Measurements from ENCODE around the gene STAC3. TPM values are rescaled to one million over a fixed set of nuclear protein-coding genes. Genes with fewer than 3 reads are reported as not detected.

Gene STAC3
- total and polyA plus RNA-seq, 4 donors, result 0.82 to 5.8 (median 4.1) TPM

GRCh38 chr12:57243521-57244311 lies 7.3 kb downstream of the STAC3 start:
- no peaks in the 10 kb centered on the region for H3K27me3 ChIP-seq (ENCODE audit: control insufficient read depth in 1 of 2, insufficient read depth in 2 of 2, low read length in 1 of 2)
- H3K36me3 ChIP-seq (ENCODE audit: control insufficient read depth in 1 of 2, insufficient read depth in 2 of 2, low read length in 1 of 2), result no peaks in the 10 kb centered on the region

GRCh38 chr12:57242691-57243454 lies 8.1 kb downstream of the STAC3 start:
- no peaks in the 10 kb centered on the region for H3K27me3 ChIP-seq (ENCODE audit: control insufficient read depth in 1 of 2, insufficient read depth in 2 of 2, low read length in 1 of 2)
- no peaks in the 10 kb centered on the region for H3K4me1 ChIP-seq (ENCODE audit: control insufficient read depth in 1 of 2, insufficient read depth in 2 of 2, low read length in 2 of 2)
- DNase-seq (peak in 1 of 2 donors; percentile 87), ATAC-seq (ENCODE audit: low FRiP score) (no peak)
- H3K4me3 ChIP-seq (ENCODE audit: low read length in 2 of 2), result no peak overlapping the region
- 1% methylated on average over 43 to 45 of the region's 45 CpGs for WGBS, 2 donors
- no peak overlapping the region for H3K27ac ChIP-seq (ENCODE audit: low read depth in 1 of 2, low read length in 2 of 2)
- no peaks in the 10 kb centered on the region for H3K9me3 ChIP-seq (ENCODE audit: control insufficient read depth, low read length)
- no peaks in the 10 kb centered on the region for H3K36me3 ChIP-seq (ENCODE audit: control insufficient read depth in 1 of 2, insufficient read depth in 2 of 2, low read length in 1 of 2)
- intact Hi-C loops (cut with DNase I), result loop anchor here in 1 of 2 donors (1.0 kb wide), 1 partner anchor 30 kb away; no protein-coding TSS in a partner anchor

More at GRCh38 chr12:57243521-57244311, 7.3 kb downstream of the STAC3 start:
- H3K27ac ChIP-seq (ENCODE audit: low read depth in 1 of 2, low read length in 2 of 2), result no peak overlapping the region
- DNase-seq (peak; percentile 86 to 95), ATAC-seq (ENCODE audit: low FRiP score) (peak; percentile 57)
- no peaks in the 10 kb centered on the region for H3K9me3 ChIP-seq (ENCODE audit: control insufficient read depth, low read length)
- H3K4me1 ChIP-seq (ENCODE audit: control insufficient read depth in 1 of 2, insufficient read depth in 2 of 2, low read length in 2 of 2), result no peaks in the 10 kb centered on the region
- no peak overlapping the region for H3K4me3 ChIP-seq (ENCODE audit: low read length in 2 of 2)
- 15 to 17% methylated on average over 41 of the region's 41 CpGs for WGBS, 2 donors
- intact Hi-C loops (cut with DNase I), result loop anchor here in 1 of 2 donors (1.0 kb wide), 1 partner anchor 30 kb away; no protein-coding TSS in a partner anchor

GRCh38 chr12:57242329-57242690 lies 8.7 kb downstream of the STAC3 start:
- DNase-seq, result no peak
- Histone ChIP-seq H3K36me3 (ENCODE audit: control insufficient read depth in 1 of 2, insufficient read depth in 2 of 2, low read length in 1 of 2) (no peaks in the 10 kb centered on the region), H3K4me1 (ENCODE audit: control insufficient read depth in 1 of 2, insufficient read depth in 2 of 2, low read length in 2 of 2) (no peaks in the 10 kb centered on the region), H3K9me3 (ENCODE audit: control insufficient read depth, low read length) (no peaks in the 10 kb centered on the region), H3K27me3 (ENCODE audit: control insufficient read depth in 1 of 2, insufficient read depth in 2 of 2, low read length in 1 of 2) (no peaks in the 10 kb centered on the region), H3K27ac (ENCODE audit: low read depth in 1 of 2, low read length in 2 of 2) (no peak overlapping the region), H3K4me3 (ENCODE audit: low read length in 2 of 2) (no peak overlapping the region)
- intact Hi-C loops (cut with DNase I), result no loop called here
- WGBS, 2 donors, result 1 to 2% methylated on average over 14 to 18 of the region's 18 CpGs
- no peak for ATAC-seq (ENCODE audit: low FRiP score)

GRCh38 chr12:57241402-57242310 lies 9.3 kb downstream of the STAC3 start:
- H3K9me3 ChIP-seq (ENCODE audit: control insufficient read depth, low read length), result no peaks in the 10 kb centered on the region
- H3K4me3 ChIP-seq (ENCODE audit: low read length in 2 of 2), result no peak overlapping the region
- no peaks in the 10 kb centered on the region for H3K36me3 ChIP-seq (ENCODE audit: control insufficient read depth in 1 of 2, insufficient read depth in 2 of 2, low read length in 1 of 2)
- 17 to 21% methylated on average over 48 of the region's 48 CpGs for WGBS, 2 donors
- DNase-seq (peak in 1 of 2 donors; percentile 74), ATAC-seq (ENCODE audit: low FRiP score) (no peak)
- H3K4me1 ChIP-seq (ENCODE audit: control insufficient read depth in 1 of 2, insufficient read depth in 2 of 2, low read length in 2 of 2), result no peaks in the 10 kb centered on the region
- intact Hi-C loops (cut with DNase I), result no loop called here
- no peaks in the 10 kb centered on the region for H3K27me3 ChIP-seq (ENCODE audit: control insufficient read depth in 1 of 2, insufficient read depth in 2 of 2, low read length in 1 of 2)
- no peak overlapping the region for H3K27ac ChIP-seq (ENCODE audit: low read depth in 1 of 2, low read length in 2 of 2)

- Histone ChIP-seq H3K27ac (ENCODE audit: low read depth in 1 of 2, low read length in 2 of 2) (no peak overlapping the region), H3K27me3 (ENCODE audit: control insufficient read depth in 1 of 2, insufficient read depth in 2 of 2, low read length in 1 of 2) (no peaks in the 10 kb centered on the region), H3K9me3 (ENCODE audit: control insufficient read depth, low read length) (no peaks in the 10 kb centered on the region), H3K4me1 (ENCODE audit: control insufficient read depth in 1 of 2, insufficient read depth in 2 of 2, low read length in 2 of 2) (no peaks in the 10 kb centered on the region), H3K36me3 (ENCODE audit: control insufficient read depth in 1 of 2, insufficient read depth in 2 of 2, low read length in 1 of 2) (no peaks in the 10 kb centered on the region), H3K4me3 (ENCODE audit: low read length in 2 of 2) (no peak overlapping the region)
- ATAC-seq (ENCODE audit: low FRiP score) (no peak), DNase-seq (peak in 1 of 2 donors; percentile 72)
- intact Hi-C loops (cut with DNase I), result no loop called here
- 25 to 38% methylated on average over 19 of the region's 19 CpGs for WGBS, 2 donors
These were observed 10.0 kb downstream of the STAC3 start for GRCh38 chr12:57240926-57241401.

- H3K4me1 ChIP-seq (ENCODE audit: control insufficient read depth in 1 of 2, insufficient read depth in 2 of 2, low read length in 2 of 2), result no peaks in the 10 kb centered on the region
- intact Hi-C loops (cut with DNase I), result no loop called here
- WGBS, 2 donors, result 1% methylated on average over 71 to 72 of the region's 72 CpGs
- no peak overlapping the region for H3K27ac ChIP-seq (ENCODE audit: low read depth in 1 of 2, low read length in 2 of 2)
- ATAC-seq (ENCODE audit: low FRiP score), result no peak
- H3K9me3 ChIP-seq (ENCODE audit: control insufficient read depth, low read length), result no peaks in the 10 kb centered on the region
- H3K4me3 ChIP-seq (ENCODE audit: low read length in 2 of 2), result peak overlapping the region; percentile 7 to 44
- no peaks in the 10 kb centered on the region for H3K36me3 ChIP-seq (ENCODE audit: control insufficient read depth in 1 of 2, insufficient read depth in 2 of 2, low read length in 1 of 2)
- H3K27me3 ChIP-seq (ENCODE audit: control insufficient read depth in 1 of 2, insufficient read depth in 2 of 2, low read length in 1 of 2), result no peaks in the 10 kb centered on the region
- peak in 1 of 2 donors; percentile 86 for DNase-seq
These were observed 10.7 kb downstream of the STAC3 start for GRCh38 chr12:57240066-57240921.

GRCh38 chr12:57239587-57240065 lies 11.4 kb downstream of the STAC3 start:
- H3K4me3 ChIP-seq (ENCODE audit: low read length in 2 of 2), result peak overlapping the region; percentile 7 to 44
- no peaks in the 10 kb centered on the region for H3K36me3 ChIP-seq (ENCODE audit: control insufficient read depth in 1 of 2, insufficient read depth in 2 of 2, low read length in 1 of 2)
- no peak for DNase-seq
- H3K9me3 ChIP-seq (ENCODE audit: control insufficient read depth, low read length), result no peaks in the 10 kb centered on the region
- H3K27me3 ChIP-seq (ENCODE audit: control insufficient read depth in 1 of 2, insufficient read depth in 2 of 2, low read length in 1 of 2), result no peaks in the 10 kb centered on the region
- no peak overlapping the region for H3K27ac ChIP-seq (ENCODE audit: low read depth in 1 of 2, low read length in 2 of 2)
- WGBS, 2 donors, result 1 to 2% methylated on average over 14 of the region's 14 CpGs
- intact Hi-C loops (cut with DNase I), result loop anchor here (1.0 kb wide), 2 partner anchors 25 to 26 kb away; no protein-coding TSS in a partner anchor
- ATAC-seq (ENCODE audit: low FRiP score), result no peak
- H3K4me1 ChIP-seq (ENCODE audit: control insufficient read depth in 1 of 2, insufficient read depth in 2 of 2, low read length in 2 of 2), result no peaks in the 10 kb centered on the region
